Measurements from ENCODE around the gene USP10. TPM values are rescaled to one million over a fixed set of nuclear protein-coding genes. Genes with fewer than 3 reads are reported as not detected.
"Not testable (repeated sequence)": the region's sequence is repeated elsewhere in the genome, so short reads cannot be mapped to it uniquely, and the experiment has no call there.

The USP10 gene
- total and polyA plus RNA-seq, 3 experiments from 2014 or later, result 86.1 to 146 (median 143) TPM

DNA sequence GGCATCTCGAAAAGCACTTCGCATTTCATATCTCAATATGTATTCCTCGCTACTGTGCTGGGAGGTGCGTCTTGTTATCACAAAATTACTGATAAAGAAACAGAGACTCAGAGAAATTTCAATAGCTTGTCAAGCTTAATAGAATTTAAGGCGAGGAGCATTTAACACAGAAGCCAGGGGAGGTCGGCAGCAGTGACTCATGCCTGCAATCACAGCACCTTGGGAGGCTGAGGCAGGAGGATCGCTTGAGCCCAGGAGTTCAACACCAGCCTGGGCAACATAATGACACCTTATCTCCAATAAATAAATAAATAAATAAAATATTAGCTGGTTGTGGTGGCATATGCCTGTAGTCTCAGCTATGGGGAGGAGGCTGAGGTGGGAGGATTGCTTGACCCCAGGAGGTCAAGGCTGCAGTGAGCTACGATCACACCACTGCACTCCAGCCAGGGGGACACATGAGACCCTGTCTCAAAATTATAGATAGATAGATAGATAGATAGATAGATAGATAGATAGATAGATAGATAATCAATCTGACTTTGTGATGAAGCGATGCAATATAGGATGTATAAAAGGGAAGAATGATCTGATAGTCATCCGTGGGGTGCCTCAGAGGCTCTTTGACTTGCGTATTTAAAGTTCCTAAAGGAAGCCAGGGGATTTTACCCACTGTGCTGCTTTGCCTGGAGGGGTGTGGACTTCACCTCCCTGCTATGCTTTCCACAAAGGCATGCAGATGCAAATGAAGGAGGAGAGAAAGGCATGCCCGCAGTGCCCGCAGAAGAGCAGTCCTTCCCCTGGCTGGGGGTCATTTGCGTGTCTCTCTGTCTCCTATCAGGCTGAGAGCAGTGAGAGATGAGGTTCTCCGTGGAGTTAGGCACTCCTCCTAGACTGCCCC lies 15.9 kb upstream of the USP10 start:
- H3K9me3 Mint-ChIP-seq, result no peaks in the 10 kb centered on the region
- CTCF ChIA-PET, result no interaction called here
- no peak overlapping the region for H3K4me3 Mint-ChIP-seq
- H3K4me1 ChIP-seq (ENCODE audit: insufficient read depth, low read length), result no peaks in the 10 kb centered on the region
- H3K27me3 Mint-ChIP-seq, result peaks cover 18 to 30% of the 10 kb centered on the region in 2 donors
- POLR2A ChIA-PET, result interaction anchor here (0.6 kb wide), 1 partner anchor 115 kb away, joined by 4 read pairs; no protein-coding TSS in a partner anchor
- no peaks in the 10 kb centered on the region for H3K9me3 ChIP-seq (ENCODE audit: low read length)
- no peaks in the 10 kb centered on the region for H3K36me3 ChIP-seq (ENCODE audit: insufficient read depth, low read length)
- no peaks in the 10 kb centered on the region for H3K4me1 Mint-ChIP-seq
- H3K4me3 ChIP-seq (ENCODE audit: low read length), result no peak overlapping the region
- H3K27ac ChIP-seq (ENCODE audit: low read depth, low read length), result no peak overlapping the region
- no peaks in the 10 kb centered on the region for H3K27me3 ChIP-seq (ENCODE audit: insufficient read depth, low read length, poor library complexity, severe bottlenecking)
- peaks cover 0 to 3% (median 0%) of the 10 kb centered on the region in 3 donors for H3K36me3 Mint-ChIP-seq
- DNase-seq, result no peak
- H3K27ac Mint-ChIP-seq, result no peak overlapping the region

DNA sequence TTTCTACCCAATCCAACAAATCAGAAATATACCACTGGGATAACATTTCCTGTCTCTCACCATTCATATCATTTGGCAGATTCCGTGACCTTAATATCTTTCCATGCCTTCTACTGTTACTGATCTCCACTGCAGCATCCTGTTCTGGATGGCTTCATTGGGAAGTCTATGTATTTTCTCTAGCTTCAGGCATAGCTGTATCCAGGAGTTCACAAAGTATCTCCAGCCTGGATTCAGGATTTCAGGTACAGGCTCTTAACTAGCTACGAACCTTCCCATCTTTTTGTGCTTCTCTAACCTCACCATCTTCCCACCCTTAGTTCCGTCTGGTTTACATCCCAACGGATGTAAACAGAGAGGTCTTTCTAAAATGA lies 15.2 kb upstream of the USP10 start:
- no peak overlapping the region for H3K27ac ChIP-seq (ENCODE audit: low read depth, low read length)
- H3K27me3 Mint-ChIP-seq, result peaks cover 18 to 32% of the 10 kb centered on the region in 2 donors
- no peaks in the 10 kb centered on the region for H3K4me1 ChIP-seq (ENCODE audit: insufficient read depth, low read length)
- DNase-seq, result no peak
- H3K36me3 ChIP-seq (ENCODE audit: insufficient read depth, low read length), result no peaks in the 10 kb centered on the region
- H3K9me3 Mint-ChIP-seq, result no peaks in the 10 kb centered on the region
- ChIA-PET POLR2A (interaction anchor here (0.6 kb wide), 1 partner anchor 114 kb away, joined by 4 read pairs; no protein-coding TSS in a partner anchor), CTCF (interaction anchor here (1.7 kb wide), 1 partner anchor 42 kb away, joined by 3 read pairs; no protein-coding TSS in a partner anchor)
- H3K27me3 ChIP-seq (ENCODE audit: insufficient read depth, low read length, poor library complexity, severe bottlenecking), result no peaks in the 10 kb centered on the region
- H3K36me3 Mint-ChIP-seq, result peaks cover 0 to 3% (median 0%) of the 10 kb centered on the region in 3 donors
- H3K4me3 Mint-ChIP-seq, result no peak overlapping the region
- H3K9me3 ChIP-seq (ENCODE audit: low read length), result no peaks in the 10 kb centered on the region
- H3K4me1 Mint-ChIP-seq, result no peaks in the 10 kb centered on the region
- no peak overlapping the region for H3K27ac Mint-ChIP-seq
- H3K4me3 ChIP-seq (ENCODE audit: low read length), result no peak overlapping the region

DNA sequence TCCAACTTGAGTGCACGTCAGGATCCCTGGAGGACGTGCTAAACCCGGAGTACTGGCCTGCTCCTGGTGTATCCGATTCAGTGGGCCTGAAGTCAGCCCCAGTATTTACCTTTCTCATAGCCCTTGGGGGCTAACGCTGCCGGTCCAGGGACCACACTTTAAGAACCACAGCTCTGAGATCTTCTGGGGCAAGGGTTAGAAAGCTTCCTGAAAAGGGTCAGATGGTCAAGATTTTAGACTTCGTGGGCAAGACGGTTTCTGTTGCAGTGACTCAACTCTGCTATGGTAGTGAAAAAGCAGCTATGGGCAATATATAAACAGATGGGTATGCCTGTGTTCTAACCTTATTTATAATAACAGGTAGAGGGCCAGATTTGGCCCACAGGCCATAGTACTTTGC lies 14.6 kb upstream of the USP10 start:
- no peaks in the 10 kb centered on the region for H3K27me3 ChIP-seq (ENCODE audit: insufficient read depth, low read length, poor library complexity, severe bottlenecking)
- Mint-ChIP-seq H3K4me3 (no peak overlapping the region), H3K4me1 (no peaks in the 10 kb centered on the region), H3K27ac (peak overlapping the region in 1 of 8 donors; percentile 61), H3K27me3 (peaks cover 18 to 34% of the 10 kb centered on the region in 2 donors), H3K36me3 (peaks cover 0 to 3% (median 0%) of the 10 kb centered on the region in 3 donors), H3K9me3 (no peaks in the 10 kb centered on the region)
- POLR2A ChIA-PET, result no interaction called here
- no peak overlapping the region for H3K27ac ChIP-seq (ENCODE audit: low read depth, low read length)
- H3K9me3 ChIP-seq (ENCODE audit: low read length), result no peaks in the 10 kb centered on the region
- no peaks in the 10 kb centered on the region for H3K4me1 ChIP-seq (ENCODE audit: insufficient read depth, low read length)
- CTCF ChIA-PET, result interaction anchor here (1.7 kb wide), 1 partner anchor 42 kb away, joined by 3 read pairs; no protein-coding TSS in a partner anchor
- no peaks in the 10 kb centered on the region for H3K36me3 ChIP-seq (ENCODE audit: insufficient read depth, low read length)
- H3K4me3 ChIP-seq (ENCODE audit: low read length), result no peak overlapping the region
- DNase-seq, result no peak

DNA sequence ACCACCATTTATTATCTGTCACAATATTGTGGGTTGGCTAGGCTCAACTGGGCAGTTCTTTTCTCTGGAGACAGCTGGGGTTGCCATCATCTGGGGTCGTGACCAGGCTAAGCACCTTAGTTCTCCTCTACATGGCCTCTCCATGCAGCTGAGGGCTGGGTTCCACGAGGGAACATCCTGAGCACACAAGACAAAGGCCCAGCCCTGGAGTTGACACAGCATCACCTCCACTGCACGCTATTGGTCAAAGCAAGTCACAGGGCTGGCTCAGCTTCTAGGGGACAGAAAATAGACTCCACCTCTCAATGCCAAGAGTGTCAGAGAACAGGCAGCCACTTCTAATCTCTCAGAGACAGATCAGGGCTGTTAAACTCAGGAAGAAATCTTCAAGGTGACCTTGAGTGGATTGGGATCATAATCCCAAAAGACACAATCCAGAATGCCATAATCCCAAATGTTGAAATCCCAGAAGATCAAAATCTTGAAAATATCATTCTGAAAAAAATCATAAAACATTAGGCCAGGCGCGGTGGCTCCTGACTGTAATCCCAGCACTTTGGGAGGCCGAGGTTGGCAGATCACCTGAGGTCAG lies 13.0 kb upstream of the USP10 start:
- Histone ChIP-seq H3K4me3 (ENCODE audit: low read length) (no peak overlapping the region), H3K9me3 (ENCODE audit: low read length) (no peaks in the 10 kb centered on the region), H3K36me3 (ENCODE audit: insufficient read depth, low read length) (no peaks in the 10 kb centered on the region), H3K27ac (ENCODE audit: low read depth, low read length) (no peak overlapping the region), H3K4me1 (ENCODE audit: insufficient read depth, low read length) (no peaks in the 10 kb centered on the region), H3K27me3 (ENCODE audit: insufficient read depth, low read length, poor library complexity, severe bottlenecking) (no peaks in the 10 kb centered on the region)
- CTCF ChIA-PET, result interaction anchor here (1.2 kb wide), 1 partner anchor 39 kb away, joined by 8 read pairs; no protein-coding TSS in a partner anchor
- POLR2A ChIA-PET, result no interaction called here
- Mint-ChIP-seq H3K9me3 (no peaks in the 10 kb centered on the region), H3K36me3 (peaks cover 0 to 3% (median 0%) of the 10 kb centered on the region in 3 donors), H3K27ac (no peak overlapping the region), H3K4me1 (no peaks in the 10 kb centered on the region), H3K4me3 (no peak overlapping the region), H3K27me3 (peaks cover 18 to 30% of the 10 kb centered on the region in 2 donors)
- no peak for DNase-seq

DNA sequence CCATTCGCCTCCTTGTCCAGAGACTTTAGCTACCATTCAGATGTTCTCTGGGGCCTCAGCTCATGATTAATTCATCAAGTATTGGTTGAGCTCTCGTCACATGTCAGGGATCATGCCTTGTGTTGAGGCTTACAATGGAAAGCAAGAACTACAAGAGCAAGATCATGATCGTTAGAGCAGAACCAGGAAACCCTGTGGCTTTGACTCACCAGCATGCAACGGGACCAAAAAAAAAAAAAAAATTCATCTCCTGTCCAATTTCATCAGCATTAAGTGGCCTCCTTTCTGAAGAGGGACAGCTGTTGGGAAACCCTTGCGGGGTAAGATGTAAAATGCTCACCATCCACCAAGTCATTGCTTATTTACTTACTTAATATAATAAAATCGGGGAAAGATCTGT lies 12.1 kb upstream of the USP10 start:
- Mint-ChIP-seq H3K27me3 (peaks cover 18 to 30% of the 10 kb centered on the region in 2 donors), H3K9me3 (no peaks in the 10 kb centered on the region), H3K4me3 (no peak overlapping the region), H3K27ac (no peak overlapping the region), H3K36me3 (peaks cover 0 to 3% (median 0%) of the 10 kb centered on the region in 3 donors), H3K4me1 (no peaks in the 10 kb centered on the region)
- no peak for DNase-seq
- Histone ChIP-seq H3K9me3 (ENCODE audit: low read length) (no peaks in the 10 kb centered on the region), H3K27me3 (ENCODE audit: insufficient read depth, low read length, poor library complexity, severe bottlenecking) (no peaks in the 10 kb centered on the region), H3K4me1 (ENCODE audit: insufficient read depth, low read length) (no peaks in the 10 kb centered on the region), H3K27ac (ENCODE audit: low read depth, low read length) (no peak overlapping the region), H3K4me3 (ENCODE audit: low read length) (no peak overlapping the region), H3K36me3 (ENCODE audit: insufficient read depth, low read length) (no peaks in the 10 kb centered on the region)
- POLR2A ChIA-PET, result no interaction called here
- CTCF ChIA-PET, result interaction anchor here (0.9 to 1.2 kb wide), 2 partner anchors 16 to 38 kb away, joined by 4 to 8 read pairs; no protein-coding TSS in a partner anchor

DNA sequence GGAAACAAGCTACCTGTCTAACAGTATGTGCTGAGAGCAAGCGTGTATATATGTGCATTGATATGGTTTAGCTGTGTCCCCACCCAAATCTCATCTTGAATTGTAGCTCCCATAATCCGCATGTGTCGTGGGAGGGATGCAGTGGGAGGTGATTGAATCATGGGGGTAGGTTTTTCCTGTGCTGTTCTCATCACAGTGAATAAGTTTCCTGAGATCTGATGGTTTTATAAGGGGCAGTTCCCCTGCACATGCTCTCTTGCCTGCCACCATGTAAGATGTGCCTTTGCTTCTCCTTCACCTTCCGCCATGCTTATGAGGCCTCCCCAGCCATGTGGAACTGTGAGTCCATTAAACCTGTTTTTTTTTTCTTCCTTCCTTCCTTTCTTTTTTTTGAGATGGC lies 11.6 kb upstream of the USP10 start:
- H3K4me3 ChIP-seq (ENCODE audit: low read length); H3K27ac Mint-ChIP-seq; H3K36me3 Mint-ChIP-seq; DNase-seq; H3K36me3 ChIP-seq (ENCODE audit: insufficient read depth, low read length); H3K27me3 ChIP-seq (ENCODE audit: insufficient read depth, low read length, poor library complexity, severe bottlenecking); H3K9me3 ChIP-seq (ENCODE audit: low read length); H3K27ac ChIP-seq (ENCODE audit: low read depth, low read length); H3K9me3 Mint-ChIP-seq; H3K4me1 ChIP-seq (ENCODE audit: insufficient read depth, low read length); POLR2A ChIA-PET; H3K4me1 Mint-ChIP-seq; H3K4me3 Mint-ChIP-seq: not testable (repeated sequence)
- peaks cover 18 to 30% of the 10 kb centered on the region in 2 donors for H3K27me3 Mint-ChIP-seq
- CTCF ChIA-PET, result interaction anchor here (0.5 to 1.2 kb wide), 3 partner anchors 16 to 198 kb away, joined by 4 to 8 read pairs (median 4); no protein-coding TSS in a partner anchor

DNA sequence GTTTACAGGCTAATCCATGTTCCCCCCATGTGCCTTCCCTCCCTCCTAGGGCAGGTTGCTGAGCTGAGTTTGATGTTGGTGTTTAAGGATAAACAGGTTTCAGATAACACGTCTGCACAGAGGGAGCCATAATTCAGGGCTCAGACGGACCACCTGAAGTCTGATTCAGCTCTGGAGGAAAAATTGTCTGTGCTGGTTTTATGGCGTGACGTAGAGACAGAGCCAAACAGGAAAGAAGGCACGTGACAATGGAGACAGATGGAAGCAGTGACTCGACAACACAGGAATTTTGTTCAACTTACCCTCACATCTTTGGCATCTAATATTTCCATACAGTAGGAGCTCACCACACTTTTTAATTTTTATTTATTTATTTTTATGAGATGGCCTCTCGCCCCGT lies 10.7 kb upstream of the USP10 start:
- Mint-ChIP-seq H3K27ac (no peak overlapping the region), H3K4me3 (no peak overlapping the region), H3K36me3 (peaks cover 0 to 3% (median 0%) of the 10 kb centered on the region in 3 donors), H3K4me1 (no peaks in the 10 kb centered on the region), H3K9me3 (no peaks in the 10 kb centered on the region), H3K27me3 (peaks cover 15 to 30% of the 10 kb centered on the region in 2 donors)
- Histone ChIP-seq H3K36me3 (ENCODE audit: insufficient read depth, low read length) (no peaks in the 10 kb centered on the region), H3K4me1 (ENCODE audit: insufficient read depth, low read length) (no peaks in the 10 kb centered on the region), H3K4me3 (ENCODE audit: low read length) (no peak overlapping the region), H3K27ac (ENCODE audit: low read depth, low read length) (no peak overlapping the region), H3K27me3 (ENCODE audit: insufficient read depth, low read length, poor library complexity, severe bottlenecking) (no peaks in the 10 kb centered on the region), H3K9me3 (ENCODE audit: low read length) (no peaks in the 10 kb centered on the region)
- no peak for DNase-seq
- ChIA-PET POLR2A (no interaction called here), CTCF (interaction anchor here (1.3 kb wide), 1 partner anchor 17 kb away, joined by 5 read pairs; no protein-coding TSS in a partner anchor)
